GM21737 (cell line): Measurements from ENCODE around the gene ONECUT1.

Source experiments
- ATAC-seq: cut with Tn5 transposase; IDR thresholded peaks from one replicate; pipeline ENCODE4 v1.9.1; 2021; ENCODE audit warnings: mild to moderate bottlenecking, moderate library complexity; ENCODE audit not compliant: unreplicated experiment

ONECUT1 gene

DNA sequence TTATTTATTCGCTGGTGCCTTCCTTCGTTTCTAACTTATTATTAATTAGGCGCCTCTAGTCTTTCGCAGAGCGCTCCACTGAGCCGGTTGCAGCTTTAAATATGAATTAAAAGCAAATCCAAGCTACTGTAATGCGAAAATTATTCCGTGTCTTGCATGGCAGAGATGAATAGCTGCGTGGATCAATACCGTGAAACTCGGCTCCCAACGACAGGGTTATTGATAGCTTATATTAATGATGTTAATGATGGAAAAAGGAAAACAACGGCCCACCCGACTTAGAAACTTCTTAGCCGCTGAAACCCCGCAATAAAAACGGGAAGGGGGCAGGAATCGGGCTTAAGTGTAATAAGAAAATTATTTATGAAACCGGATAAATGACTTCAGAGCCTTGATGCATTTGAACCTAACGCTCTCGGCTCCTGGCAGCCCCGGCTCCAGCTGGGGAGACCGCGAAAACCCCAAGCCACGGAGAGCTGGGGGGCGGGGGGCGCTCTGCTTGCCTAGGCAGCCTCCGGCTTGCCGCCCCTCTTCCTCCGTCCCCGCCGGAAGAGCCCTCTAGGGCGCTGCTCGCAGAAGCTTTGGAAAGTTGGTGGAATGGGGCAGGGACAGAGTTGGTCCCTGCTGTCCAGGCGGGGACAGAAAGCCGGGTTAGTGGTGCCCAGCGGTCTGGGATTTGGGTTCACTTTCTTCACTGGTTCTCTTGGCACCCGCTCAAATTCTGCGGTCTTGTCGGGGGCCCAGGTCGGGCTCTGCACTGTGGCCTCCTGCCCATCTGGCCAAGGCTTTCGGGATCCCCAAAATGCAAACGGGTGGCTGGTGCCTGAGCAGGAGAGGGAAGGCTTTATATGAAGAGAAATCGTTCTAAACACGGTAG lies 7.7 kb upstream of the ONECUT1 start:
- ATAC-seq: no peak

DNA sequence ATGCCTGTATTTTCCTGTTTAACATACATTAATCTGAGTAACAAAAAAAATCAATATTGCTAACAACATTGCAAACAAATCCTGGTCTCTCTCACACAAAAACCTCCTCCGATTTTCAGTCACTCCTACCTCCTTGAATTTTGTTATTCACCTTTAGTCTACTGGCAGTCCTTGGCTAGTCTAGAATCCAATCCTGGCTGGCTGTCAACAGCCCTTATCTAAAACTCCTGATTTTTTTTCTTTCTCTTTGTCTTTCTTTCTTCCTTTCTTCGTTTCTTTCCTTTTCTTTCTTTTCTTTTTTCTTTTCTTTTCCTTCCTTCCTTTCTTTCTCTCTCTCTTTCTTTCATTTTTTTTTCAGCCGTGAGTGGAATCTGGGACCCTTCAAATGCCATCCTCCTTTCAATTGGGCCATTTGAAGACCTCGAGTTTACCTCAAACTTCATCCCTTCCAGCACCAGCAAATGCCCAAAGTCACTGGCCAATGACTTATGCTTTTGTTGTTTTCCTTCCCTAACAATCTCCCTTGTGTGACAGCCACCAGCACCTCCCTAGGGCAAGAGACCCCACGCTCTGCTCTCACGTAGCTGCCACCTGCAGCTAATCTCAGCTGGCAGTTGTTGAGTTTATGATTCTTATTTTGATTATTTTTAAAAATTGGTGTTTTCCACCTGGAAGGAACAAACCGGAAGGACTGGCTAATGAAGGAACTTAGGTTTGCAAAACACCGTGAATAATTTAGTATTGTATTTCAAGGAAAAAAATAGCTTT lies 6.8 kb upstream of the ONECUT1 start:
- ATAC-seq: no peak

DNA sequence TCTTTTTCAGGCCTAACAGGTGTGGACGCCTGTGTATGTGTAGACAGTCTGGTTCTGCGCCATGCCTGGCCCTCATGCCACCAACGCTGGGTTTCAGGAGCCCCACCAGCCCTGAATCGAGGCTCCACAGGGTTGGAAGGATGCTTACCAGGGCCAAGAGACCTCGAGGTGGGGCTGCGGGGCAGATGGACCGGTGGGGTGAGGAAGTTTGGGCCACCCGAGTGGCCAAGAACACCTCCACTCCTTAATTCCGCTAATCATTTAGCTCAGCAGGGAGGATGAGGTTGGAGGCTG lies 6.0 kb upstream of the ONECUT1 start:
- ATAC-seq: no peak

DNA sequence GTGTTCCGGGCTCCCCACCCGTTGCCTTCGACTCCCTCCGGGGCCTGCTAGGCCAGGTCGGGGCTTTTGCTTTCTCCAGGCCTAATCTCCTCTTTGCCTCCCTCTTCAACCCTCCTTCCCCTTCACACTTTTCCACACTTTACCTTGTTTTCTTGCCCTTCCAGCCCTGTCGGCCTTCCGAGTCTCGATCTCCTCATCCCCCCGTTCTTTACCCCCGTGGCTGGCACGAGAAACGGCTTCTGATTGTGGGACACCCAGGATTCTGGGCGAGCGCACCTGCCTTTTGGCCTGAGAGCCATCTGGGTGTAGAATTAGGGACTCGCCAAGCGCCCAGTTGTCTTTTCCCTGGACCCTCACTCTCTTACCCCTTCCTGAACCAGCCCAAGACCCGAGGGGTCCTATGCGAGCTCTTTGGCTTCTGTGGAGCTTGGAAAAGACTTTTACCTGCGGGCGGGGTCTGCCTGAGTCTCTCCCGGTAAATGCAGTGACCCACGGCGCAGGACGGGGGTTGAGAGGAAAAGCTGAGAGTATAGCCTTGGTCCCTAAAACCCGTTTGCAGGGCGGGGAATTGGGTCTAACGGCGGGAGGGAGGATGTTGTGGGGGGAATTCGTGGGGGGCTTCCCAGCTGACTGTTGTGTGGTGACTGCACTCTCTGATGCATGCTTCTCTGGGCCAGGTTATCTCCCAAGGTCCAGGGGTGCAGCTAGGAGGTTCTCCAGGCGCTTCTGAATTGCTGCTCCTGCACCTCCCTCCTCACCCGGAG lies 5.5 kb upstream of the ONECUT1 start:
- ATAC-seq: no peak

DNA sequence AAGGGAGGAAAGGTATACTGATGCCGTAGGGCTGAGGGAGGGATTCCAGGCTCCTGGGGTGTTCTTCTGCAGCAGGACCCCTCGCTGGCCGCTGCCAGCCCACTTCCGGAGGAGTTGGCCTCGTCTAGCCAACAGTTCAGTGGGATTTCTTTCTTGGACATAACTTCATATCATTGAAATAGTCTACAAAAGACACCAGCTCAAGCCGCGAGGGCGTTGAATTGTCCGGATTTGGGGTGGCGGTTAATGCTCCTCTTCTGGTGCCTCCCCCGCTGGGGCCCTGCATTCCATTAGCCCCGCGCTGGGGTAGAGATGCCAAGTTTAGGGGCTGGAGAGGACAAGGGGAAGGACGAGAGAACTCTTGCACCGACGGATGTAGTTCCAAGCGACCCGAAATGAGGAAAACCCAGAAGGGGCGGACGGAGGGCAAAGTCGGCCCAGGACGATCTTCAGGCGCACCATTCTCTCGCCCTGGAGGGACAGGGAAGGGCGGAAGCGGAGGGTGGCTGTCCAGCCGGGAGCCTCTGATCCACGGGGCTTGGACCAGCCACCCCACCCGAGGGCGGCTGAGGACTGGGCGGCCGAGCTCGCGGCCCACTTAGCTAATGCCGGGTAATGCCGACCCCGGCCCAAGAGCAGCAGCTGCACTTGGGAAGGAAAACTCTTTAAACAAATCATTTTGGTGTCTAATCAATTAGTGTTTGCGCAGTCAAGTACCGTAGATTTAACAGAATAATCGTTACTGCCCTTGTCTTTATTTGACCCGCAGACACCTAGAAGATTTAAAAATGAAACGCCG lies 4.7 kb upstream of the ONECUT1 start:
- no peak for ATAC-seq

DNA sequence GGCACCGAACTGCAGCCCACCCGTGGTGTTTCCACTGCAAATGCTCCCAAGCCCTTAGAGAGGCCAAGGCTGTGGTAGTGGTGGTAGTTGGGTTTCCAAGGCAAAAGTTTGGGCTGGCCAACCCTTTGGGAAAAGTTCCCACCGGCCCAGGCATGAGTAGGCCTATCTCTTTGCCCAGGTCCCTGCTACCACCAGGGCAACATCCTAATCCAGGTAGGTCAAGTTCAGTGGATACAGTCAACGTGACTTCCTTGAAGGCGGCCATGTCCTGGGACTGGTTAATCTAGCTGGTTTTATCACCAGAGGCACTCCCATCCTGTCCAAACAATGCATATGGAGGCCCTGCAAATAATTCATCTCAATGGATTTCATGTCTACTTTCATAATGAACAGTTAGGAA lies 1.6 kb upstream of the ONECUT1 start:
- ATAC-seq: no peak

DNA sequence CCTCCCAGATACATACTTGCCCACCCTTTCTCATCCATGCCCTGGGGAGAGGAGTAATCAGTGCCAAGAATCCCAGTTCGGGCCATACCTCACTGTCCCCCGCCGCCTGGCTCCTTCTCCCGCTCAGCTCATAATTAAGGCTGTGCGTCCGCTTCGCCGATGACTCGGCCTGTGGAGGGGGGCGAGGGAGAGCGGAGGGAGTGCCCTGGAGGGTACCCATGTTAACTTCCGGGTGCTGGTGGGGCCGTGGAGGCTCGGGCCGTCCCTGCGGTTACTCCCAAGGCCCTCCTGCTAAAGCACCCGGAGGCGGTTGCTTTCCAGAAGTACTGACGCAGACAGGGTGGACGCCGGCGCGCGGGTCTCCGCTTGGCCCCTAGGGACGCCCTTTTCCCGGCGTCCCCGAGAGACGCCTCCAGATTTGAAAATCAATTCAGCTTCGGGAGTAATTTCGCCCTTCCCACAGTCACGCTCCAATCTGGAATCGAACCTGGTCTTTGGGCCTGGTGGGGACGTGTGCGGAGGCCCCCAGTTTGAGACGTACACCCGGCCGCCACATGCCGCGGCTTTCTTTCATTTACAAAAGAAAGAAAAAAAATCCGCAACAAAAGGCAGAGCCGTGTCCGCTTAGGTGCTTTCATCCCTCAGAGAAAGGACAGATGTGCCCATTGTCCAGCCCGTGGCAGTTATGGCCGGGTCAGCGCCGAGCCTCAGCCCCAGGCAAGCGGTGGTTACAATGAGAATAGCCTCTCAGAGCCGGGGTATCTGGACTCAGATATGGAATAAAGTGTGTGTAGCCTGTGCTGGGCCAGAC lies 1.0 kb upstream of the ONECUT1 start:
- ATAC-seq: no peak

DNA sequence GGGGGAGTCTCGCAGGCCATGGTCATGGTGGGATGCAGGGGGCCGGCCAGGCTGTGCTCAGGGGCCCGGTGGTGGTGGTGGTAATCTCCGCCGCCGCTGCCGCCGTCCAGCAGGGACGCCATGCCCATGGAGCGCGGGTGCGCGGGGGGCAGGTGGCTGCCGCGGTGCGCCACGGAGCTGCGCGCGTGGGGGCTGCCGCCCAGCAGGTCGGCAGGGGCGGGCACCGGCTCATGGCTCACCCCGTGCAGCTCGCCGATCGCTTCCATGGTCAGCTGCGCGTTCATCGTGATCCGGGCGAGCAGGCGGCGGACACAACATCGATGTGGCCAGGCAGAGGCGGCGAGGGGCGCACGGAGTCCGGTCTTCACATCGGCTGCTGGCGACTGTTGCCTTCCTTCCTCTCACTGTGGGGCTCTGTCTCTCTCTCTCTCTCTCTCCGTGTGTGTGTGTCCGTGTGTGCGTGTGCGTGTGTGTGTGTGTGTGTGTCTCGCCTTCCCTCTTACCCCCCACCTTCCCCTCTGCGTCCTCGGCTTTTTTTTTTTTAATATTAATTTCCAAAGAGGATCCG lies 451 bp downstream of the ONECUT1 start:
- ATAC-seq: no peak

DNA sequence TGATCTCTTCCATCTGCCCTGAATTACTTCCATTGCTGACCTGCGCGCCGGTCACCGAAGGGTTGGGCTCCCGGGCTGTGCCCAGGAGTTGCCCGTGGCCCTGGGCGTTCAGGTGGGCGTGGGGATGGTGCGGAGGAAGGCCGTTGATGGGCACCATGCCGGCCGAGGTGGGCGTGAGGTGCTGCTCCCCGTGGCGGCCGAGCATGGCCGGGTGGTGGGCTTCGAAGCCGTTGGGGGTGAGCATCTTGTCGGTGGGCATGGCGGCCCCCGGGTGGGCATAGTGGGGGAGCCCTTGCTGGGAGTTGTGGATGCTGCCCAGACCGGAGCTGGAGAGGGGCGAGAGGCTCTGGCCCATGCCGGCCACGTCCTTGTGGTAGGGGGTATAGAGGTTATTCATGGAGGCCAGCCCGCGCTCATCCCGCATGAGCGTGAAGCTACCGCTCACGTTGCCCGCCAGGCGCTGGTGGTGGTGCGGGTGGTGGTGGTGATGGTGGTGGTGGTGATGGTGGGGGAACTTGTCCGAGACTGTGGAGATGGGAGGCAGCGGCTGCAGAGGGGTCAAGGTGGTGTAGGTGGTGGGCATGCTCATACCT lies 1.0 kb downstream of the ONECUT1 start:
- no peak for ATAC-seq

DNA sequence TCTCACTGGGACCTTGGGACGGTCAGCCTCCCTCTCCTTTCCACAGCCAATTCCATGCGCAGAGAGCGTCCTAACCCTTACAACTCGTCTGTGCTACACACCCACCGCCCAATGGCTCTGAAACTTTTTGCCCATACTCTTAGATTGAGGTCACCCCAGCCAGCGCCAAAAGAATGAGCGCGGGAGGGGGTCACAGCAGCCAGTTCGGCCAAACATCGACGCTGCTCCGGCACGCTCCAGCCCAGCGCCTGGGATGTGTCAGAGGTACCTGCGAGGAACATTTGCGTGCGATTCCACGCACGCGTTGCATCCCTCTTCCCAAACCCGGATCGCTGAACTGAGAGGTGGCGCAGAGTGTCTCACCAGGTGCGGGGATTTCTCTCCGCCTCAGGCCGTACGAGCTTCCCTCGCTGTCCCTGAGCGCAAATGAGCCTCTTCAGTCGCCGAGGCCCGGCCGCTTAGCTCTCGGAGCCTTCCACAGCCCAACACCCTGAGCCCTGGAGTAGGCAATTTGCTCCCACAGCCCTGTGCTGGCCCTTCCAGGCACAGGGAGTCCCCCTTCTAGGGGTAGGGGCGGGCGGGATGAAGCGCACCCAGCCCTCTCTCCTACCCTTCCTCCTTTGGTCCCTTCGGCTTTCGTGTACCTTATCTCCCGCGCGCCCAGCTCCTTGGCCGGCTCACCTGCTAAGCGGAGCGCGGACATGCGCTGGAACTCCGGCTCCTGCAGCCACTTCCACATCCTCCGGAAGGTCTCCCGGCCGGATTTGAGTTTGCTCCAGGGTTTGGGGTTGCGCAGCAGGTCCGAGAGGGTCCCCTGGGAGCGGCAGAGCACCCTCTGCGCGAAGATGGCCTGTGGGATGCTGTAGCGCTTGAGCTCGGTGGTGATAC lies 1.8 kb downstream of the ONECUT1 start:
- ATAC-seq: no peak

DNA sequence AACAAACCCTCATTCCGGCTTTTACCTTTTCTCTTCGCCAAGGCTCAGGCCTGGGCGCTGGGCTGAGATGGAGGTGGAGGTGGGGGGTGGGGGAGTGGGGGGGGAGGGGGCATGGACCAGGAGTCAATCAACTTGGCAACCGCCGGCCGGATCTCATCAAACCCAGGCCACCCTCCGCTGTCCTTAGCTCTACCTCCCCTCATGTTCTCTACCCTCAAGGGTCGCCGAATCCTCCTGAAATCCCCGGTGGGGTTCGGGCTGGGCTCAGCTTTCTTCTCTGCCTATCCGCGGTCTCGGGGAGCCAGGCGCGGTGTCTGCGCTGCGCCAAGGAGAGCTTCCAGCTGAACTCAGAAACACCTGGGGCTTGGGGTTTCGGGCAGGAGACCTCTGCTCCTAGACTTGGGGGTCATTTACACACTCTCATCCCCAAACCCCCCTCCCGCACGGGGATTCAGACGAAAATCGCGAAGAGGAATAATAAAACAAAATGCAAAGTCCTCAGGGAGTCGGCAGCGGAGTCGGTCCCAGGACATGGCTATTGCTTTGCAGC lies 2.5 kb downstream of the ONECUT1 start:
- no peak for ATAC-seq

DNA sequence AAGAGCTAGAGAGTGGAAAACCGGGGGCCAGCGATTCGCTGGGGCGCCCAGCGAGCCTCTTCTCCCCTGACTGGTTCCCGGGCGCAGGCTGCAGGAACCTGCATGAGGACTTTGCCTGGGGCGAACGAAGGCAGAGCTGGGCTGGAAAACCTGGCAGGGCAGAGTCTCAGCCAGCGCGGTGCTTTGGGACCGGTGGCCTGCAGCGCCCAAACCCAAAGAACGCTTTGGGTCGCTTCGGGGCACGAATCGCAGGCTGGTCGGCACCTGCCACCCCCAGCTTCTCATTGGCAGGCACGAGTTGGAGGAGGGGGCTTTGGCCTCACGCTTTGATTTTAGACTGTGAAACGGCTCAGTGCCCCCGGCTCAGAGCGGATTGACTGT lies 3.0 kb downstream of the ONECUT1 start:
- ATAC-seq: no peak

DNA sequence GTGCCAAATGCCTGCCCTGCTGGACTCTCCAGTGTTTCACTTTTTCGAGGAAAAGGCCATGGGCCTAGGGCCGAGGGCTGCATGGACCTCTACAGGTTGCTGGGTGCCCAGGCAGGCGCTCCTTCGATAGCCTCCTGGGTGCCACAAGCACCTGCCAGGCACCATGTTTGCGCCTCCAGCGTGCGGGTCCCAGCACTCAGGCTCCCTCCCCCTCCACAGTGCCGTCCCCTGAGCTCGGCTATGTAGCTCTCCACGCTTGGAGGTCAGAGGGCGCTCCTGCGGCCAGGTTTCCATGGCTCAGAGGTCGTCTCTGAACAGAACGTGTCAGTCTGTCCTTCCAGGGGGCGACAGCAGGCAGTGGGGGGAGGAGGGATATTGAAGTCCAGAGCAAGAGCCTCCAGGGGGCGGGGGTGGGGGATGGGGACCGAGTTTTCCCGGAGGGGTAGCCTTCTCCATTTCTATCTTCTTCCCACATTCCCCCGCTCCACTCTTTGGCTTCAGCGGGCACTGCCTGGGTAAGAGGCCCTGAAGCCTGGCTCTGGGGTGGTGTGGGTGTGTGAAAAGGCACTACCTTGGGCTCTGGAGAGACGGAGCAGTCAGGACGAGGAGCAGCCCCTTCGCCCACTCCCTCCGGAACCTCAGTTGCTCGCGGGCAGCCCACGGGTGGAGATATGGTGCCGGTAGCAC lies 3.6 kb downstream of the ONECUT1 start:
- ATAC-seq: no peak

DNA sequence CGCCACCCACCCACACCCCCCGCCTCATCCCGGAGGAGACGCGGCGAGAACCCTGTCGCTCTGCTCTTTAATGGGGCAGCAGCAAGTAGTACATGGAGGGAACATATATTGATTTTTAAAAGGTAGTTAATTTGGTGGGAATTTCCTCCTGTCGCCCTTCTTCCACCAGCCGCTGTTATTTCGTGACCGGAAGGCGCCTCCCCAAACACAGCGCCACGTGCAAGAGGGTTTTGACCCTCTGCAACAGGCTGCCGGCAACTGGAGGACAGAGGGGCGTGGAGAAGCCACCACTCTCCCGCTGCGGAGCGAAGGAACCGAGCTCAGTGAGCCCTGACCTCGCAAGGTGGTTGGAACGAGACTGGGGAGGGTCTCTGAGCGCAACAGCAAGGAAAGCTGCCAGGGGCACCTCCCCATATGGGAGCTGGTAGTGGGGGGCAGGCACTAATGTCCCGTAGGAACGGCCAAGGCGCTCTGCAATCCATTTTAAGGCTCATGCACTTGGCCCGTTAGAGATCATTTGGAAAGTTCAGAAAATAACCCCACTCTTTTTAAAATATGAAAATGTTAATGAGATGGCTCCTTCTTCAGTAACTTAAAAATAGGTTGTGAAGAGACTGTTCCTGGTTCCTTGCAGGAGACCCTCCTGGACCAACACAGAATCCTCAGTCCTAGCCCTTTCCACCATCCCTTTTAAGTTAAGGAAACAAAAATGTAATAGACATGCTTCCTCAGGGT lies 4.3 kb downstream of the ONECUT1 start:
- ATAC-seq: no peak

DNA sequence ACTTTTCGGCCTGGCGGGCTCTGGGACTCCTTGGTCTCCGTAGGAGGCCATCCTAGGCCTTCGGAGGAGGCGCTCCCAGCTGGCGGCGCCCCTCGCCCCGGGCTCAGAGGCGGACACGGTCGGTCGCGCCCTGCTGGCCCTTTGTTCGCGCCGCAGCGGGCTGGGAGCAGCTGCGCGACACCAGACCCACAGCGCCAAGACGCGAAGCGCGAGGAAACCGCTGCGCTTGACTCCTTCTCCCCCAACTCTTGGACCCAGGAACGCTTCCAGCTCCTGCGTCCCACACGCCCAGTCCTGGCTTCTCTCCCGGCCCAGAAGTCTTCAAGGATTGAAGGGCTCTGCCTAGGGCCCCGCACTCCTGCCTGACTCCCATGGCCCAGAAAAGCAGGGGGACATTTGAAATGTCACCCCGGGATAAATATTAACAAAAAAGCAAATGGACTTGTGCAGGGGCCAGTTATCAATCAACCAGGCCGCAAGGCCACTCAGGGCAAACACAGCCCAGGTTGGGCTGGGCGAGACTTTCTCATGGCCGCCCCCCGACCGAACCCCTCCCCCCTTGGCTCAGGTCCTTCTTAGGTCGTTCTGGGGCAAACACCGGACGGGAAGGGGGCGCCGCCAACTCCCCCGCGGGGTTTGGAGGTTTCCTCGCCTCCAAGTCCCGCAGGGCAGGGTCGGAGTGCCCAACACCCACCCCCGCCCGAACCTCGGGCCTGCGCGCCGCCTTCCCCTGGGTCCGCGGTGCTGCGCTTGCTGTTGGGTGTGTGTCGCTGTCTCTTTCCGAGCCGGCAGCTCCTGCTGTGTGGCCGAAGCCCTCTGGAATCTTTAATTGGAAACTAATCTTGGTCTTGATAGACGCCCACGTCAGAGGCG lies 5.1 kb downstream of the ONECUT1 start:
- no peak for ATAC-seq
